GM12878 (cell line): ENCODE measurements around the gene LGI2.

ENCODE experiments used
- BHLHE40 ChIP-seq, 2 experiments: fragments of 450-650 bp in 1 of 2; IDR thresholded peaks; 2 replicates each; pipeline ENCODE4 v1.6.1; 2011 to 2017; ENCODE audit warnings: low read depth in 2 of 2, borderline replicate concordance in 1 of 2, improper control_type of control experiment in 1 of 2, low read length in 1 of 2, mild to moderate bottlenecking in 1 of 2
- CTCF ChIP-seq, 3 experiments: IDR thresholded peaks in 2 of 3; conservative IDR thresholded peaks in 1 of 3; 2 replicates each; pipeline ENCODE4 v1.5.1; 2011; ENCODE audit warnings: low read depth in 3 of 3, low read length in 3 of 3, mild to moderate bottlenecking in 3 of 3, control low read depth in 2 of 3, moderate library complexity in 2 of 3, inconsistent platforms in 1 of 3, mixed read lengths in 1 of 3; ENCODE audit not compliant: control insufficient read depth in 2 of 3, insufficient read depth in 1 of 3; ENCODE audit errors: extremely low read depth in 1 of 3
- EGR1 ChIP-seq, 2 experiments: IDR thresholded peaks; 1 replicate in 1 of 2; 2 replicates in 1 of 2; pipeline ENCODE4 v1.6.1; 2011 to 2012; ENCODE audit warnings: low read depth in 2 of 2, low read length in 2 of 2, borderline replicate concordance in 1 of 2, mild to moderate bottlenecking in 1 of 2, moderate library complexity in 1 of 2
- EP300 ChIP-seq, 2 experiments: fragments of 150-350 bp in 1 of 2; IDR thresholded peaks; 2 replicates each; pipeline ENCODE4 v1.6.1; 2011 to 2012; ENCODE audit warnings: low read depth in 2 of 2, low read length in 2 of 2, borderline replicate concordance in 1 of 2, improper control_type of control experiment in 1 of 2, inconsistent platforms in 1 of 2; ENCODE audit not compliant: control insufficient read depth in 1 of 2
- EZH2 ChIP-seq: IDR thresholded peaks from 2 replicates; pipeline ENCODE4 v1.6.1; 2012; ENCODE audit warnings: low read depth, mild to moderate bottlenecking, control low read depth, inconsistent platforms, low read length, borderline replicate concordance; ENCODE audit not compliant: control insufficient read depth
- FOS ChIP-seq: IDR thresholded peaks from 3 replicates; pipeline ENCODE4 v1.6.1; 2011; ENCODE audit warnings: borderline replicate concordance; ENCODE audit not compliant: insufficient read length; ENCODE audit errors: extremely low read depth
- JUNB ChIP-seq: IDR thresholded peaks from 2 replicates; pipeline ENCODE4 v1.6.1; 2016; ENCODE audit warnings: antibody characterized with exemption, mild to moderate bottlenecking
- MAX ChIP-seq: IDR thresholded peaks from 2 replicates; pipeline ENCODE4 v1.6.1; 2012; ENCODE audit warnings: low read depth, low read length, improper control_type of control experiment
- NFYB ChIP-seq: IDR thresholded peaks from 2 replicates; pipeline ENCODE4 v1.6.1; 2011; ENCODE audit warnings: low read depth, mild to moderate bottlenecking, low read length, improper control_type of control experiment, moderate library complexity; ENCODE audit not compliant: insufficient read depth

- TF ChIP-seq EP300 (IDR thresholded peaks at IDR 0.05; ENCODE audit: borderline replicate concordance in 1 of 2, control insufficient read depth in 1 of 2, low read depth in 2 of 2, low read length in 2 of 2) (no peak), EZH2 (no peak), FOS (no peak), NFYB (no peak), JUNB (no peak), MAX (no peak), CTCF (IDR thresholded peaks at IDR 0.05 in 2 of 3, conservative IDR thresholded peaks at IDR 0.05 in 1 of 3; ENCODE audit: control insufficient read depth in 2 of 3, extremely low read depth in 1 of 3, insufficient read depth in 1 of 3, low read depth in 3 of 3, low read length in 3 of 3) (no peak), BHLHE40 (IDR thresholded peaks at IDR 0.05; ENCODE audit: borderline replicate concordance in 1 of 2, low read depth in 2 of 2, low read length in 1 of 2) (no peak), EGR1 (IDR thresholded peaks at IDR 0.05; ENCODE audit: borderline replicate concordance in 1 of 2, low read depth in 2 of 2, low read length in 2 of 2) (no peak)
These were observed 1.9 kb downstream of the LGI2 start for GRCh38 chr4:25028851-25029250.
